SK-N-SH (cell line): Measurements from ENCODE around the gene SDR9C7. TPM values are rescaled to one million over a fixed set of nuclear protein-coding genes. Genes with fewer than 3 reads are reported as not detected.

Source experiments
- CTCF ChIA-PET: fragments of 300-600, 350-600 bp; formaldehyde crosslinking; extraction: SDS; loops from one replicate; lab custom pipeline; 2021; lab: Yijun Ruan, JAX
- POLR2A ChIA-PET: fragments of 350-600 bp; sonication (Branson Sonifier 250); formaldehyde crosslinking; extraction: SDS; loops from one replicate; lab custom pipeline; 2020; ENCODE audit warnings: antibody characterized with exemption, inconsistent platforms; lab: Yijun Ruan, JAX
- DNase-seq: peaks from one replicate; pipeline ENCODE4 v3.0.0; 2012
- H2AFZ ChIP-seq: fragments of 200-600 bp; sonication (generic); 2 replicates; pipeline ENCODE4 v1.8.1; 2016; ENCODE audit warnings: antibody characterized with exemption, mild to moderate bottlenecking, low read depth
- H3F3A ChIP-seq: fragments of 200-600 bp; sonication (generic); replicated peaks from 2 replicates; pipeline ENCODE3; 2016; ENCODE audit warnings: antibody characterized with exemption, mild to moderate bottlenecking; ENCODE audit not compliant: insufficient read depth
- H3K27ac ChIP-seq, 2 experiments: fragments of 200-500 bp in 1 of 2; fragments of 200-600 bp in 1 of 2; sonication (Bioruptor generic) in 1 of 2; sonication (generic), shearing (Covaris generic) in 1 of 2; 2 replicates each; pipeline versions ENCODE4 v1.5.1 to v1.6.1; 2014 to 2016; ENCODE audit warnings: low read depth in 2 of 2, inconsistent platforms in 1 of 2, low read length in 1 of 2, mild to moderate bottlenecking in 1 of 2, mixed read lengths in 1 of 2
- H3K27me3 ChIP-seq: fragments of 200-600 bp; sonication (generic), shearing (Covaris generic); 2 replicates; pipeline ENCODE4 v1.6.1; 2016; ENCODE audit warnings: mixed run types; ENCODE audit not compliant: insufficient read depth
- H3K36me3 ChIP-seq, 2 experiments: fragments of 200-500 bp in 1 of 2; fragments of 200-600 bp in 1 of 2; sonication (Bioruptor generic) in 1 of 2; sonication (generic) in 1 of 2; replicated peaks in 1 of 2; 2 replicates each; pipeline versions ENCODE3 to v1.5.1; 2014 to 2016; ENCODE audit warnings: low read length in 1 of 2, mild to moderate bottlenecking in 1 of 2; ENCODE audit not compliant: insufficient read depth in 2 of 2, control insufficient read depth in 1 of 2
- H3K4me1 ChIP-seq, 2 experiments: fragments of 200-500 bp in 1 of 2; fragments of 200-600 bp in 1 of 2; sonication (Bioruptor generic) in 1 of 2; sonication (generic), shearing (Covaris generic) in 1 of 2; 2 replicates each; pipeline versions ENCODE4 v1.5.1 to v1.6.1; 2014 to 2016; ENCODE audit warnings: low read depth in 1 of 2, low read length in 1 of 2, mixed run types in 1 of 2; ENCODE audit not compliant: insufficient read depth in 2 of 2, control insufficient read depth in 1 of 2
- H3K4me2 ChIP-seq: fragments of 200-600 bp; sonication (generic), shearing (Covaris generic); 2 replicates; pipeline ENCODE4 v1.6.1; 2017; ENCODE audit warnings: mixed run types
- H3K4me3 ChIP-seq, 2 experiments: fragments of 200-500 bp in 1 of 2; fragments of 200-600 bp in 1 of 2; sonication (Bioruptor generic) in 1 of 2; sonication (generic), shearing (Covaris generic) in 1 of 2; 2 replicates each; pipeline versions ENCODE4 v1.5.1 to v1.8.1; 2014 to 2016; ENCODE audit warnings: low read depth in 2 of 2, inconsistent platforms in 1 of 2, low read length in 1 of 2, mild to moderate bottlenecking in 1 of 2, mixed read lengths in 1 of 2, moderate library complexity in 1 of 2
- H3K79me2 ChIP-seq: fragments of 200-600 bp; sonication (generic); 2 replicates; pipeline ENCODE4 v1.8.1; 2017; ENCODE audit warnings: mild to moderate bottlenecking; ENCODE audit not compliant: insufficient read depth
- H3K9ac ChIP-seq: fragments of 200-600 bp; sonication (generic); 2 replicates; pipeline ENCODE4 v1.6.1; 2017; ENCODE audit warnings: mixed run types
- H3K9me2 ChIP-seq: fragments of 200-600 bp; sonication (generic); 2 replicates; pipeline ENCODE4 v1.6.1; 2017; ENCODE audit warnings: mixed run types
- H3K9me3 ChIP-seq: fragments of 200-600 bp; sonication (generic); 2 replicates; pipeline ENCODE4 v1.6.1; 2017; ENCODE audit warnings: mixed run types, mild to moderate bottlenecking, moderate library complexity
- H4K20me1 ChIP-seq: fragments of 200-600 bp; sonication (generic); 2 replicates; pipeline ENCODE4 v1.6.1; 2017; ENCODE audit warnings: mild to moderate bottlenecking, mixed run types; ENCODE audit not compliant: insufficient read depth
- CHD2 ChIP-seq: fragments of 150-350 bp; IDR thresholded peaks from 2 replicates; pipeline ENCODE4 v1.6.1; 2018; ENCODE audit warnings: low read length; ENCODE audit not compliant: partially characterized antibody
- ELF1 ChIP-seq: IDR thresholded peaks from 2 replicates; pipeline ENCODE4 v1.4.0; 2012
- EP300 ChIP-seq, 2 experiments: IDR thresholded peaks; 2 replicates each; pipeline versions ENCODE4 v1.4.0 to v1.6.1; 2012; ENCODE audit warnings: borderline replicate concordance in 1 of 2, low read depth in 1 of 2, low read length in 1 of 2
- GATA2 ChIP-seq: sonication (generic); formaldehyde crosslinking; IDR thresholded peaks from 2 replicates; pipeline ENCODE4 v1.5.0; 2020; ENCODE audit warnings: mild to moderate bottlenecking, missing genetic modification reagents
- MAX ChIP-seq: IDR thresholded peaks from 2 replicates; pipeline ENCODE4 v1.4.0; 2012; ENCODE audit warnings: low read depth
- MEF2A ChIP-seq: IDR thresholded peaks from 2 replicates; pipeline ENCODE4 v1.4.0; 2012; ENCODE audit warnings: low read depth, borderline replicate concordance
- MXI1 ChIP-seq: IDR thresholded peaks from 2 replicates; pipeline ENCODE4 v1.6.1; 2012; ENCODE audit warnings: mild to moderate bottlenecking, low read depth, low read length, improper control_type of control experiment
- NRF1 ChIP-seq: IDR thresholded peaks from 2 replicates; pipeline ENCODE4 v1.6.1; 2012; ENCODE audit warnings: low read depth, mild to moderate bottlenecking, low read length
- POLR2AphosphoS5 ChIP-seq: IDR thresholded peaks from 2 replicates; pipeline ENCODE4 v1.6.1; 2012; ENCODE audit warnings: low read depth, low read length
- RFX5 ChIP-seq: IDR thresholded peaks from 2 replicates; pipeline ENCODE4 v1.6.1; 2012; ENCODE audit warnings: mild to moderate bottlenecking, improper control_type of control experiment, low read length
- RXRA ChIP-seq: IDR thresholded peaks from 2 replicates; pipeline ENCODE4 v1.4.0; 2012; ENCODE audit warnings: low read depth, mild to moderate bottlenecking, borderline replicate concordance
- TEAD4 ChIP-seq: IDR thresholded peaks from 2 replicates; pipeline ENCODE4 v1.4.0; 2012; ENCODE audit warnings: mild to moderate bottlenecking, borderline replicate concordance; ENCODE audit not compliant: insufficient read depth
- YY1 ChIP-seq: IDR thresholded peaks from 2 replicates; pipeline ENCODE4 v1.4.0; 2012; ENCODE audit warnings: low read depth, mild to moderate bottlenecking
- ZBTB33 ChIP-seq: IDR thresholded peaks from 2 replicates; pipeline ENCODE4 v1.4.0; 2012; ENCODE audit warnings: low read depth, borderline replicate concordance
- WGBS: methylation state at CpG from one replicate; pipeline ENCODE4 v1.1.6; 2017; ENCODE audit warnings: low lambda C conversion rate; 5-methylcytosine and 5-hydroxymethylcytosine counted together
- polyA plus RNA-seq, 3 experiments: library from polyadenylated mRNA; depleted of rRNA; stranded (reverse); fragments of >200 nt; gene quantifications; 2 replicates each; pipeline ENCODE4 v1.2.3, GENCODE V29; 2012
- TF ChIP-seq, protein P1 (sequence below): fragments of 200-600 bp; sonication (generic); IDR thresholded peaks from 2 replicates; pipeline ENCODE4 v1.6.1; 2017; ENCODE audit warnings: antibody characterized with exemption, mild to moderate bottlenecking, moderate library complexity
- TF ChIP-seq, protein P2 (sequence below): IDR thresholded peaks from 2 replicates; pipeline ENCODE4 v1.6.1; 2012; ENCODE audit warnings: mild to moderate bottlenecking, low read depth, low read length, moderate library complexity
- TF ChIP-seq, protein P3 (sequence below): fragments of 150-350 bp; IDR thresholded peaks from 2 replicates; pipeline ENCODE4 v1.6.1; 2017; ENCODE audit warnings: antibody characterized with exemption, low read length, low read depth, borderline replicate concordance
- TF ChIP-seq, protein P4 (sequence below): IDR thresholded peaks from 2 replicates; pipeline ENCODE4; 2012

SDR9C7 gene
- polyA plus RNA-seq, 1 of the 3 experiments (the other 2 are of a cell fraction), result not detected

DNA sequence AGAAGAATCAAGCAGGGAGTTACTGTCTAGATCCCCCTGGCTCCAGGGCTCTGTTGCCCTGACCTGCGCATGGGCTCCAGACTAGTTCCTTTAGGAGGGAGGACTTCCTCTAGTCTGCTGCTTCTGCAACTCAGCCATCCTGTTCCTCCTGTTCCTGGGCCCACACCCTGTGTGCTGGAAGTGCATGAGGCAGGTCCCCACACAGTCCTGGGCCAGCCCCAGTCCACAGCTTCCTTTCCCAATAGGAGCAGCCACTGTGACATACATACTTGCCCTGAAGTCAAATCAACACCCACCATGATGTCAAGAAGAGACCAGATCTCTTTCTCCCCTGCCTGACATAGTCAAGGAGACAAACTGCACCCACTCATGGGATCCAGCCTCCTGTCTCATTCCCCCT, 1.3 kb downstream of the SDR9C7 start:
- Histone ChIP-seq H3K9ac (no peak overlapping the region), H3K9me2 (no peaks in the 10 kb centered on the region), H2AFZ (no peak overlapping the region), H4K20me1 (no peaks in the 10 kb centered on the region), H3K4me3 (no peak overlapping the region), H3F3A (no peaks in the 10 kb centered on the region), H3K4me1 (peaks cover 0 to 4% of the 10 kb centered on the region in 2 experiments; a peak in 3 of 4 replicates), H3K27ac (no peak overlapping the region), H3K36me3 (no peaks in the 10 kb centered on the region), H3K79me2 (no peaks in the 10 kb centered on the region), H3K27me3 (peaks cover 5% of the 10 kb centered on the region; the same call in 1 of the 2 replicates), H3K4me2 (no peak overlapping the region), H3K9me3 (no peaks in the 10 kb centered on the region)
- ChIA-PET POLR2A (no interaction called here), CTCF (interaction anchor here (1.9 kb wide), 1 partner anchor 55 kb away, joined by 8 read pairs; no protein-coding TSS in a partner anchor)
- TF ChIP-seq, protein P1, sequence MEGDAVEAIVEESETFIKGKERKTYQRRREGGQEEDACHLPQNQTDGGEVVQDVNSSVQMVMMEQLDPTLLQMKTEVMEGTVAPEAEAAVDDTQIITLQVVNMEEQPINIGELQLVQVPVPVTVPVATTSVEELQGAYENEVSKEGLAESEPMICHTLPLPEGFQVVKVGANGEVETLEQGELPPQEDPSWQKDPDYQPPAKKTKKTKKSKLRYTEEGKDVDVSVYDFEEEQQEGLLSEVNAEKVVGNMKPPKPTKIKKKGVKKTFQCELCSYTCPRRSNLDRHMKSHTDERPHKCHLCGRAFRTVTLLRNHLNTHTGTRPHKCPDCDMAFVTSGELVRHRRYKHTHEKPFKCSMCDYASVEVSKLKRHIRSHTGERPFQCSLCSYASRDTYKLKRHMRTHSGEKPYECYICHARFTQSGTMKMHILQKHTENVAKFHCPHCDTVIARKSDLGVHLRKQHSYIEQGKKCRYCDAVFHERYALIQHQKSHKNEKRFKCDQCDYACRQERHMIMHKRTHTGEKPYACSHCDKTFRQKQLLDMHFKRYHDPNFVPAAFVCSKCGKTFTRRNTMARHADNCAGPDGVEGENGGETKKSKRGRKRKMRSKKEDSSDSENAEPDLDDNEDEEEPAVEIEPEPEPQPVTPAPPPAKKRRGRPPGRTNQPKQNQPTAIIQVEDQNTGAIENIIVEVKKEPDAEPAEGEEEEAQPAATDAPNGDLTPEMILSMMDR, result no peak
- TF ChIP-seq EP300 (IDR thresholded peaks at IDR 0.05; ENCODE audit: borderline replicate concordance in 1 of 2, low read depth in 1 of 2, low read length in 1 of 2) (no peak), RFX5 (no peak), TEAD4 (no peak), YY1 (no peak), RXRA (no peak), NRF1 (no peak), MXI1 (no peak)
- TF ChIP-seq, protein P2, sequence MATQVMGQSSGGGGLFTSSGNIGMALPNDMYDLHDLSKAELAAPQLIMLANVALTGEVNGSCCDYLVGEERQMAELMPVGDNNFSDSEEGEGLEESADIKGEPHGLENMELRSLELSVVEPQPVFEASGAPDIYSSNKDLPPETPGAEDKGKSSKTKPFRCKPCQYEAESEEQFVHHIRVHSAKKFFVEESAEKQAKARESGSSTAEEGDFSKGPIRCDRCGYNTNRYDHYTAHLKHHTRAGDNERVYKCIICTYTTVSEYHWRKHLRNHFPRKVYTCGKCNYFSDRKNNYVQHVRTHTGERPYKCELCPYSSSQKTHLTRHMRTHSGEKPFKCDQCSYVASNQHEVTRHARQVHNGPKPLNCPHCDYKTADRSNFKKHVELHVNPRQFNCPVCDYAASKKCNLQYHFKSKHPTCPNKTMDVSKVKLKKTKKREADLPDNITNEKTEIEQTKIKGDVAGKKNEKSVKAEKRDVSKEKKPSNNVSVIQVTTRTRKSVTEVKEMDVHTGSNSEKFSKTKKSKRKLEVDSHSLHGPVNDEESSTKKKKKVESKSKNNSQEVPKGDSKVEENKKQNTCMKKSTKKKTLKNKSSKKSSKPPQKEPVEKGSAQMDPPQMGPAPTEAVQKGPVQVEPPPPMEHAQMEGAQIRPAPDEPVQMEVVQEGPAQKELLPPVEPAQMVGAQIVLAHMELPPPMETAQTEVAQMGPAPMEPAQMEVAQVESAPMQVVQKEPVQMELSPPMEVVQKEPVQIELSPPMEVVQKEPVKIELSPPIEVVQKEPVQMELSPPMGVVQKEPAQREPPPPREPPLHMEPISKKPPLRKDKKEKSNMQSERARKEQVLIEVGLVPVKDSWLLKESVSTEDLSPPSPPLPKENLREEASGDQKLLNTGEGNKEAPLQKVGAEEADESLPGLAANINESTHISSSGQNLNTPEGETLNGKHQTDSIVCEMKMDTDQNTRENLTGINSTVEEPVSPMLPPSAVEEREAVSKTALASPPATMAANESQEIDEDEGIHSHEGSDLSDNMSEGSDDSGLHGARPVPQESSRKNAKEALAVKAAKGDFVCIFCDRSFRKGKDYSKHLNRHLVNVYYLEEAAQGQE, result no peak
- TF ChIP-seq, protein P3, sequence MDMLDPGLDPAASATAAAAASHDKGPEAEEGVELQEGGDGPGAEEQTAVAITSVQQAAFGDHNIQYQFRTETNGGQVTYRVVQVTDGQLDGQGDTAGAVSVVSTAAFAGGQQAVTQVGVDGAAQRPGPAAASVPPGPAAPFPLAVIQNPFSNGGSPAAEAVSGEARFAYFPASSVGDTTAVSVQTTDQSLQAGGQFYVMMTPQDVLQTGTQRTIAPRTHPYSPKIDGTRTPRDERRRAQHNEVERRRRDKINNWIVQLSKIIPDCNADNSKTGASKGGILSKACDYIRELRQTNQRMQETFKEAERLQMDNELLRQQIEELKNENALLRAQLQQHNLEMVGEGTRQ, result no peak
- DNase-seq, result no peak
- WGBS, result 89% methylated on average over 1 of the region's 1 CpG

- POLR2A ChIA-PET, result no interaction called here
- Histone ChIP-seq H3K27ac (no peak overlapping the region), H3K4me3 (no peak overlapping the region), H3K27me3 (peaks cover 5% of the 10 kb centered on the region; the same call in 1 of the 2 replicates), H3K4me2 (no peak overlapping the region), H2AFZ (no peak overlapping the region), H3K79me2 (no peaks in the 10 kb centered on the region), H3K4me1 (peaks cover 0 to 4% of the 10 kb centered on the region in 2 experiments; a peak in 3 of 4 replicates), H3K36me3 (no peaks in the 10 kb centered on the region), H3K9me3 (no peaks in the 10 kb centered on the region), H3F3A (no peaks in the 10 kb centered on the region), H3K9ac (no peak overlapping the region), H4K20me1 (no peaks in the 10 kb centered on the region), H3K9me2 (no peaks in the 10 kb centered on the region)
- DNase-seq, result no peak
- 77% methylated on average over 5 of the region's 5 CpGs for WGBS
- CTCF ChIA-PET, result interaction anchor here (1.9 kb wide), 1 partner anchor 56 kb away, joined by 8 read pairs; no protein-coding TSS in a partner anchor
- no peak for TF ChIP-seq MEF2A
- no peak for TF ChIP-seq MAX
- TF ChIP-seq, protein P4, sequence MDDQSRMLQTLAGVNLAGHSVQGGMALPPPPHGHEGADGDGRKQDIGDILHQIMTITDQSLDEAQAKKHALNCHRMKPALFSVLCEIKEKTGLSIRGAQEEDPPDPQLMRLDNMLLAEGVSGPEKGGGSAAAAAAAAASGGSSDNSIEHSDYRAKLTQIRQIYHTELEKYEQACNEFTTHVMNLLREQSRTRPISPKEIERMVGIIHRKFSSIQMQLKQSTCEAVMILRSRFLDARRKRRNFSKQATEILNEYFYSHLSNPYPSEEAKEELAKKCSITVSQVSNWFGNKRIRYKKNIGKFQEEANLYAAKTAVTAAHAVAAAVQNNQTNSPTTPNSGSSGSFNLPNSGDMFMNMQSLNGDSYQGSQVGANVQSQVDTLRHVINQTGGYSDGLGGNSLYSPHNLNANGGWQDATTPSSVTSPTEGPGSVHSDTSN, result no peak
- TF ChIP-seq ZBTB33, result no peak
- no peak for TF ChIP-seq ELF1
- no peak for TF ChIP-seq POLR2AphosphoS5
- TF ChIP-seq RFX5, result no peak
- no peak for TF ChIP-seq CHD2
- TF ChIP-seq GATA2 (CRISPR knock-in tag), result no peak
- TF ChIP-seq YY1, result no peak
Observed at GRCh38 chr12:56932146-56932545, 2.1 kb downstream of the SDR9C7 start.
